NCI-H2029 (cell line): ENCODE results near the gene TRIM24.
"Not testable (repeated sequence)": the region's sequence is repeated elsewhere in the genome, so short reads cannot be mapped to it uniquely, and the experiment has no call there.

Experiments
- DNase-seq: peaks from one replicate; lab custom pipeline; 2025; lab: John Stamatoyannopoulos, UW

TRIM24 gene

DNA sequence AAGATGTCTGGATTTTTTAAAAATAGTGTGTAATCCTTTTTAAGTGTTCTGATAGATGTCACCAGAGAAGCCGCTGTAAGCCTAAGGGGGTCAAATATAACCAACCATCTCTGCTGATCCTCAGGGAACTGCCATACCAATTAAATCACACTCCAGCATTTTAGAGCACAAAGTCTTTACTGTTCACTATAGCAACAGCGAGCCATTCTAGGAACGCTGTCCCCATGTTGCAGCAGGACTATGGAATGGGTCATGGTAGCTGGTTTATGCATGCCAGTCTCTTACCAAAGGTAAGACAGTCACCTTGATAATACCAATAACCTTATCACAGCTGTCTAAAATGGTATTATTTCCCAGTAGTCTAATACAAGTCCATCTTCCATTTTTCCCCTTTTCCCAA is 33.5 kb downstream of the TRIM24 start:
- DNase-seq: no peak

DNA sequence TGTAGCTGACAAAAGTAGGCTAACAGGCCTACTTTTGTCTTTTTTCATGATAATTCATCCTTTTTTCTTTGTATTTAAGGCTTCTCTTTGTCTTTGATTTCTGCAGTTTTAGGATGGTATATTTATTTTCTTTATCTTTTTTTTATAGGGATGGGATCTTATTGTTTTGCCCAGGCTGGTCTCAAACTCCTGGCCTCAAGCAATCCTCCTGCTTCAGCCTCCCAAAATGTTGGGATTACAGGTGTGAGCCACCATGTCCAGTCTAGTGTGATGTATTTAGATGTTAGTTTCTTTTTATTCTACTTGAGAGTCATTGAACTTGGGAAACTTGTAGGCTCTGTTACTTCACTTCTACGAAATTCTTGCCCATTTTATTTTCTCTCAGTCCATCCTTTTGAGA is 35.4 kb downstream of the TRIM24 start:
- no peak for DNase-seq

DNA sequence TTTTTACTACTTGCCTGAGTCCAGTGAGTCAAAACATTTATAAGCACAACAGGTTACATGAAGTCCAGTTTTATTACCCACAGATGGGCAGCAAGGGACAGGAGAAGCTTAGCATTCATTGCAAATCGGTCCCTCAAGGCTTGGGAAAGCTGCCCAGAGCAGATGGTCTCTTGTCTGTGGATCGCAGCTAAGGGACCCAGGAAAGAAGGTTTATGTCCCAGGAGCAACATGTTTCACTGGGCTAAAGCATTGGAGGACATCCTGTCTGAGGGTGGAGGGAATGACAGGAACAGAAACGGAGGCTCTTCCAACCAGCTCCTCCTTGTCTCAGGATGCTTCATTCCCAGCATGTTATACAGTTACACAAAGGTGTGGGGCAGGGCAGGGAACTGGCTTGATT is 39.3 kb downstream of the TRIM24 start:
- no peak for DNase-seq

DNA sequence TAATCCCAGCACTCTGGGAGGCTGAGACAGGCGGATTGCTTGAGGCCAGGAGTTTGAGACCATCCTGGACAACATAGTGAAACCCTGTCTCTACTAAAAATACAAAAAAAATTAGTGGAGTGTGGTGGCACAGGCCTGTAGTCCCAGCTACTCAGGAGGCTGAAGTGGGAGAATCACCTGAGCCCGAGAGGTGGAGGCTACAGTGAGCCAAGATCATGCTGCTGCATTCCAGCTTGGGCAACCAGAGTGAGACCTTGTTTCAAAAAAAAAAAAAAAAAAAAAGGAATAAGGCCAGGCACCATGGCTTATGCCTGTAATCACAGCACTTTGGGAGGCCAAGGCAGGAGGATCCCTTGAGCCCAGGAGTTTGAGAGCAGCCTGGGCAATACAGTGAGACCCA is 40.2 kb downstream of the TRIM24 start:
- not testable (repeated sequence) for DNase-seq

DNA sequence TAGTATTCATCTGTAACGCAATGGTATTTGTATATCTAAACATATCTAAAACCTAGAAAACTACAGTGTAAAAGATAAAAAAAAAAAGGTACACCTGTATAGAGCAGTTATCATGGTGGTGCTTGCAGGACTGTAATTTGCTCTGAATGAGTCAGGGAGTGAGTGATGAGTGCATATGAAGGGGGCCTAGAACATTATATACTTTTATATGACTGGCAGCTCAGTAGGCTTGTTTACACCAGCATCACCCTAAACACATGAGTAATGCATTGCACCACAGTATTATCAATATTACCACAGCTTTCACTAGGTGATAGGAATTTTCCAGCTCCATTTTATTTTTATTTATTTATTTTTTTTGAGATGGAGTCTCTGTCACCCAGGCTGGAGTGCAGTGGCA is 40.8 kb downstream of the TRIM24 start:
- no peak for DNase-seq

DNA sequence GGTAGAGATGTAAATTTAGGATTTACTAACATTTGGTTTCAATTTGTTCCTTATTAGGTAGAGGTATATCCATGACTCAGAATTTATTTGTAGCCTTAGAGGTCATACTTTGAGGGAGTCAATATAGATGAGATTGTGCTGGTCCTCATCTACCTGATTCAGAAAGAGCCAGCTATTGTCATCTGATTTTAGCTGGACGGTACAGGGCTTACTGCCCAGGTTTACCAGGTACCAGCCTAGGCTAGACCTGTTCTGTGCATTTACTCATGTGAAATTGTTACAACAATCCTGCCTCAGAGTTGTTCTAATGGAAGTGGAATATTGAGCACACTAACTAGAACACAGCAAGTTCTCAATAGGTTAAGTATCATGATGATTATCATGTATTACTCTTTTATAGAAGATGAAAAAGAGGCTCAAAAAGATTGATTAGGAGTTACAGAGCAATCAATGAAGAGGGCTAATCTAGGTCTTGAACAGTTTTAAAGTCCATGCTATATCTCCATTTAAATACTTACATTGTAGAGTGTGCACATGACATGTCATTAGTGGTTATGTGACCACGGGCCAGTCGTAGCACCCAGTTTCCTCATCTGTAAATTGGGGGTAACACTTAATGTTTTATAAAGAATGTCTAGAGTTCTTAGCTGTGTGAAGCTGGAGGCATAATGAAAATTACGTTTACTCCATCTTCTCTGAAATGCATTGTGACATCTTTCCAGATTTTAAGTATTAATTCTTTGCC is 42.1 kb downstream of the TRIM24 start:
- DNase-seq: no peak

DNA sequence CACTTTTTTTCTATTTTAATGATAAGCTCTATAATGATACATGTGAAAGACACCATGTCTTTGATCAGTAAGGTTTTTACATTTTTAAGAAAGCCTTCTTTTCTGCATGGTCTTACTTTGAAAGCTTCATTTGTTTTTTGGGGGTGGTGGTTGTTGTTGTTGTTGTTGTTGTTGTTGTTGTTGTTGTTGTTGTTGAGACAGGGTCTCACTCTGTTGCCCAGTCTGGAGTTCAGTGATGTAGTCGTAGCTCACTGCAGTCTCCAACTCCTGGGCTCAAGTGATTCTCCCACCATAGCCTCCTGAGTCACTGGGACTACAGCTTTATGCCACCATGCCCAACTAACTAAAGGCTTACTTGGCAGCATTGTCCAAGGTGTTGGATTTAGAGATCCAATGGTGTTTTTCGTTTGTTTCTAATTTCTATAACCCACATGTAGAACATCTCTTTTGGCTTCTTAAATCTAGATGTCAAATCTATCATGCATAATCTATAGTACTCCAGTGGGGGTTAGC is 45.4 kb downstream of the TRIM24 start:
- DNase-seq: no peak

DNA sequence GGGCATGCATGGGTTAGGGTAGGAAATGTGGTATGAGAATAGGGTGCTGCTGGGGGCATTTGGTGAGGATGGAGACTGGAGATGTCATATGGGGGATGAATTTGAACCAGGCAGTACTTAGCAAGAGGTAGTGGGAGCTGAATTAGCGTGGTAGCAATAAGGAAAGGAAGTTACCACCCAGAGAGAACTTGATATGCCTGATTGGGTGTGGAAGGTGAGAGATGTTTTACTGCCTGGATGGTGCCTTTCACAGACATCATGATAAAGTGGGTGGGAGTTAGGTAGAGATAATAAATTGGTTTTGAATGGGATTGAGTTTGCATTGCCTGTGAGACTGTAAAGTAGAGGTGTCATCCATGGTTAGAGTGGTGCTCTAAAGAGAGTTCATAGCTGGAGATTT is 46.7 kb downstream of the TRIM24 start:
- DNase-seq: no peak

DNA sequence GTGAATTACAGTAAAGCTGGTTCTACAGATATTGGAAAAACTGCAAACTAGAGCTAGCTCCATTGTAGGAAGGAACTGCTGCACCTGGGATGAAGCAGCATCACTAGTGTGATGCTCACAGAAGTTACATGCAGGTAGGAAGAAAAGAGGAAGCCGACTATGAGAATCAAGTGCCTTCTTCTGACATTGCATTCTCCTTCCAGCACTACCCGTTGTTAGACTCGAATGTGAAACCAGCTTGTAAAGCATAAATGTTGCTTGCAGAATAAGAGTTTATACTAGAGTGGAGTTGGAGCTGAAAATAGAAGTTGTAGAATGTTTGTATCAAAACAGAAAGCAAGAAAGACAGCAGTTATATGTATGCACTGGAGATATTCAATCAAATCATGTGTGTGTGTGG is 49.9 kb downstream of the TRIM24 start:
- no peak for DNase-seq

DNA sequence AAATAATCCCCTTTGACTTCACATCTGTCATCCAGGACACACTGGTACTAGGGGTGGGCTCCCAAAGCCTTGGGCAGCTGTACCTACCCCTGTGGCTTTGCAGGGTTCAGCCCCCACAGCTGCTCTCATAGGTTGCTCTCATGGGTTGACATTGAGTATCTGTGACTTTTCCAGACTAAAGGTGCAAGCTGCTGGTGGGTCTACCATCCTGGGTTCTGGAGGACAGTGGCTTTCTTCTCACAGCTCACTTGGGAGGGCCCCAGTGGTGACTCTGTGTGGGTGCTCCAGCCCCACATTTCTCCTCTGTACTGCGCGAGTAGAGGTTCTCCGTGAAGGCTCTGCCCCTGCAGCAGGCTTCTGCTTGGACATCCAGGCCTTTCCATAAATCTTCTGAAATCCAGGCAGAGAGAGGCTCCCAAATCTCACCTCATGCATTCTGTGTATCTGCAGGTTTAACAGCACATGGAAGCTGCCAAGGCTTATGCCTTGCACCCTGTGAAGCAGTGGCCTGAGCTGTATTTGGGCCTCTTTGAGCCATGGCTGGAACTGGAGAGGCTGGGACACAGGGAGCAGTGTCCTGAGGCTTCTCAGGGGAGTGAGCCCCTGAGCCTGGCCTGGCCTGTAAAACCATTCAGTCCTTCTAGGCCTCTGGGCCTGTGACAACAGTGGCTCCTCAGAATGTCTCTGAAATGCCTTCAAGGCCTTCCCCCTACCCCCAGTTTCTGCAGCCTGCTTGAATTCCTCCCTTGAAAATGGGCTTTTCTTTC is 52.2 kb downstream of the TRIM24 start:
- DNase-seq: no peak

DNA sequence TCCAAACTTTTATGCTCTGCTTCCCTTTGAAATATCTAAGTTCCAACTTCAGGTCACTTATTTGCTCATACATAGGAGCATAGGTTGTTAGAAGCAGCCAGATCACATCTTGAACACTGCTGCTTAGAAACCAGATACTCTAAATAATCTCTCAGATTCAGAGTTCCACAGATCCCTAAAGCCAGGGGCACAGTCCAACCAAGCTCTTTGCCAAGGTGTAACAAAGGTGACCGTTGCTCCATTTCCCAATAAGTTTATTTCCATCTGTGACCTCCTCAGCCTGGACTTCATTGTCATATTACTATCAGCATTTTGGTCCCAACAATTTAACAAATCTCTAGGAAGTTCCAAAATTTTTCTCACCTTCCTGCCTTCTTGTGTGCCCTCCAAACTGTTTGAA is 52.8 kb downstream of the TRIM24 start:
- no peak for DNase-seq

DNA sequence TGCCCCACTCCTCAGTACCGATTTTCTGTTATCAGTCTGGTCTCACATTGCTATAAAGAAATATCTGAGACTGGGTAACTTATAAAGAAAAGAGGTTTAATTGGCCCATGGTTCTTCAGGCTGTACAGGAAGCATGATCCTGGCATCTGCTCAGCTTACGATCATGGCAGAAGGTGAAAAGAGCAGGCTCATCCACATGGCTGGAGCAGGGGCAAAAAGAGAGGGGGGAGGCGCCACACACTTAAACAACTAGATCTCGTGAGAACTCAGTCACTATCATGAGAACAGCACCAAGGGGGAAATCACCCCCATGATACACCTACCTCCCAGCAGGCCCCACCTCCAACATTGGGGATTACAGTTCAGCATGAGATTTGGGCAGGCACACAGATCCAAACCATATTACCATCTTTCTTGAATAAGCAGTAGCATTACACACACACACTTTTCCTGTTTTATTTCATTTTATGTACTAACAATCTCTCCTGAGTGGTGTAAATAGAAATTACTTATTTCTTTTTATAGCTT is 53.3 kb downstream of the TRIM24 start:
- no peak for DNase-seq

DNA sequence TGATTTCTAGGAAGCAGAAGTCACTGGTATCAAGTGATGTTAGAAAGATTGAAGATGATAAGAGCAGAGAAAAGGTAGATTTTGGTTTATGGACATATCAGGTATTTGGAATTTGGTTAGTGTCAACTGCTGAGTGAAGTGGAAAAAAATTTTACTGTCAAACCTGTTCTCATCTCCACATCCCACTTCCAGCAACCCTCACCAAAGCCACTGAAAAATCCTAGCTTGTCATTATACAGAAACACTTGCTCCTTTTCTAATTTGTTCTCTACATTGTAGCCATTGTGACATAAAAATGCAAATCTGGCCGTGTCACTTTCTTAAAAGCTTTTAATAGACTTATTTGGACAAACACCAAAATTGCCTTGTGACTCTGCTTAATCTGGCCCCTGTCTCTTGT is 54.0 kb downstream of the TRIM24 start:
- DNase-seq: no peak

DNA sequence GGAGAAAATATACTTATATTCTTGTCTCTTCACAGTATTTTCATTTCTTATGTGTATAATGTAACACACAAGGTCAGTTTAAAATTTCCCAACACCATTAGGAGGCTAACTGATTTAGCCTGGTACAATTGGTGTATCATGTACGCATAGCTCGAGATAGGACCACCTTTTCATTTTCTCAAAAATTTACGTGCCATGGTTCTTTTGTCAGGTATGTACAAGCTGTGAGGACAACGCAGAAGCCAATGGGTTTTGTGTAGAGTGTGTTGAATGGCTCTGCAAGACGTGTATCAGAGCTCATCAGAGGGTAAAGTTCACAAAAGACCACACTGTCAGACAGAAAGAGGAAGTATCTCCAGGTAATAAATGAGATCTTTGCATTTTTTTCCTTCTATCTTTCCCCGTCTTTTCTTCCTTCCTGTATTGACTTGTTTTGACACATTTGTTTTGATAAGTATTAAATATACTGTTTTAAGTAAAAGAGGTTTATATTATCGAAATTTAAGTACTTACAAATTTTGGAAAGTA is 55.0 kb downstream of the TRIM24 start:
- no peak for DNase-seq

DNA sequence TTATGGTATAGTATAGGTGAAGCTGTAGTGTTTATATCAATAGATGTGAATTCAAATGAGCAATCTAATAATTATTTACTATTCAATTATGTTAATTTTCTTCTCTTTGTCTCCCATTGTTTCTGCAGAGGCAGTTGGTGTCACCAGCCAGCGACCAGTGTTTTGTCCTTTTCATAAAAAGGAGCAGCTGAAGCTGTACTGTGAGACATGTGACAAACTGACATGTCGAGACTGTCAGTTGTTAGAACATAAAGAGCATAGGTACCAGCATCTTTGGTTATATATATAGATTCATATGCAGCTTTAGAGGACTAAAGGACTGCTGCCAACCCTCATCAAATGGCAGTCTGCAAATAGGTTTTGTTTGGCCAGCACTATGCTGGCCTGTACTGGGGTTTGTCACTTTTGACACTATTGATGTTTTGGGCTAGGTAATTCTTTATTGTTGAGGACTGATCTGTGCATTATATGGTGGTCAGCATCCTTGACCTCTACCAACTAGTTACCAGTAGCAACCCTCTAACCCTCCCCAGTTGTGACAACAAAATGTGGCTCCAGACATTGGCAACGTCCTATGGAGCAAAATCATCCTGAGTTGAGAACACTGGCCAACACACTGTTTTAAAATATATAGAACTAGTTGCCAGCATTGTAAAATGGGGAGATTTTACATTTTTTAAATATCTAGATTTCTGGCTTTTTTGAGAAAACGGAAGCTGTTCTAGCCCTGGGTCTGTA is 59.2 kb downstream of the TRIM24 start:
- DNase-seq: no peak

DNA sequence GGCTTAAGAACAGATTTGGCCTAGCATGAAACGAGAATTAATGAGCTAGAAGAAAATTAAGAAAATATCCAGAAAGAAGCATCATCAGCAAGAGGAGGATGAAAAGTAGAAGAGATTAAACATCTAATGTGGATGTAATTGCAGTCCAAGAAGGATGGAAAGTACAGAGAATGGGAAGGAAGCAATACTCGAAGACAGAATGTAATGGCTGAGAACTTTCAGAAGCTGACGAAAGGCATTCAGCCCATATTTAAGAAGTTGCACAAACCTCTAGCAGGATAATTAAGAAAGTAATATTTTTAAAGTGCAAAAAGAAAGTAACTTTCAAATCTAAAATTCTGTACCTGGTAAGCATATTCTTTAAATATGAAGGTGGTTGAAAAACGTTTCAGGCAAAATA is 60.7 kb downstream of the TRIM24 start:
- no peak for DNase-seq

DNA sequence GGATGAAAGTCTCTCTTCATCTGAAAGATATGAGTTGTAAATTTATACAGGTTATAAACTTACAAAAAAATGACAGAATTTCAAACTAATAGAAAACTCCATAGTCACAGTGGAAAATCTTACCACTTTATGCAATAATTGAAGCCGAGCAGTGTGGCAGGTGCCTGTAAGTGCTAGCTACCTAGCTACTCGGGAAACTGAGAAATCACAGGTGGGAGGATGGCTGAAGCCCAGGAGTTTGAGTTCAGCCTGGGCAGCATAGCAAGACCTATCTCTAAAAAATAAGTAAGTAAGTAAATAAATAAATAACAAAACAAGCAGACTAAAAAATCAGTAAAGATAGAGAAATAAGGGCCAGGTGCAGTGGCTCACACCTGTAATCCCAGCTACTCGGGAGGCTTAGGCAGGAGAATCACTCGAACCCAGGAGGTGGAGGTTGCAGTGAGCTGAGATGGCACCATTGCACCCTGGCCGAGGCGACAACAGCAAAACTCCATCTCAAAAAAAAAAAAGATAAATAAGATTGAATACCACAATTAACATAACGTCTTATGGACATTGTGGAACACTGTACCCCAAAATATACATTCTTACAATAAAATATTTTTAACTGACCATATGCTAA is 61.9 kb downstream of the TRIM24 start:
- no peak for DNase-seq

DNA sequence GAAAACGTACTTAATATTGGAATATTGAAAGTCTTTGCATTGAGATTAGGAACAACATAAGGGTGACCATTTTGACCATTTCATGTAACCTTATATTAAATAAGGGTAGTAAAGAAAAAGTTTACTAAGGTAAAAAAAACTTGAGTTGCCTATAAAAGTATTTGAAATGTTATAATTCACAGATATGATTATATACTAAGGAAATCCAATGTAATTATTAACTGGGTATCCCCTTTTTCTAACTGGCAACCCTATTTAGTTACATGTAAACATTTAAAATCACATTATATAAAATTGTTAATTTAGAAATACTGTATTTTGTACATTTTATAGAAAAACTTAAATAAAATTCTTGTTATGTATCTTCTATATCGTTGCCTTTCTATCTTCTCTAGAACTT is 64.2 kb downstream of the TRIM24 start:
- no peak for DNase-seq

DNA sequence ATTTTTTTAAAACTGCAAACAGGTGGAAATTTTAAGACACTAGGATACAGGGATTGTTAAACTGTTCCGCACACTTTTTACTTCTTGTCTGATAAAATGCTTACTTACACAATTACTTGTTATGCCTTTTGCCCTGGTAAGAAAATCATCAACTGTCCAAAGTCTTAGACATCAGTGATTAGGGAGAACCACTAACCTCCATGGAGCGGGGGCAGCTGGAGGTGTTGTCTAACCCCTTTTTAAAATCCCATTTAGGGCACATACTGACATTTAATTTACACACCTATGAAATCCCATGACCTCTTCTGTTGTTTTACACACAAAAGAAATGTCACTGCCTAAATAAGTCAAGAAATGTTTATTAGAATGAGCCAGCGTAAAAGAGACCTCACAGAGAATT is 65.7 kb downstream of the TRIM24 start:
- no peak for DNase-seq

DNA sequence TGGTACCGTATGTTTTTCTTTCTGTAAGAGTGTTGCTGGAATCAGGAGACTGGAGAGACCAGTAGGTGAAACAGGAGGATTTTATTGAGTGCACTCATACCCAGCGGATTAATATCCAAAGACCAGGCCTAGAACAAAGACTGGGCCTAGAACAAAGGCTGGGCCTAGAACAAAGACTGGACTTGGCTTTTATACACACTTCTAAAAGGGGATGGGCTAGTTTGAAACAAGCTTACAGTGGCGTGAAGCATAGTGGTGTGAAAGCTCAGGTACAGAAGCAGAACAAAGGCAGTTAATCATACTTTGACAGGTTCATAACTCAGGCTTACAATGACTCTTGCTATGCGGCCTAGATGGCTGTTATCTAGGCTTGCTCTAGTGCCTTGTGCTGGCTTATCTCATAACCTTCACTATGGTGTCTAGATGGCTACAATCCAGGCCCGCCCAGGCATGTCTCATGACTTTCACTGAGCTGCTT is 67.7 kb downstream of the TRIM24 start:
- DNase-seq: no peak

DNA sequence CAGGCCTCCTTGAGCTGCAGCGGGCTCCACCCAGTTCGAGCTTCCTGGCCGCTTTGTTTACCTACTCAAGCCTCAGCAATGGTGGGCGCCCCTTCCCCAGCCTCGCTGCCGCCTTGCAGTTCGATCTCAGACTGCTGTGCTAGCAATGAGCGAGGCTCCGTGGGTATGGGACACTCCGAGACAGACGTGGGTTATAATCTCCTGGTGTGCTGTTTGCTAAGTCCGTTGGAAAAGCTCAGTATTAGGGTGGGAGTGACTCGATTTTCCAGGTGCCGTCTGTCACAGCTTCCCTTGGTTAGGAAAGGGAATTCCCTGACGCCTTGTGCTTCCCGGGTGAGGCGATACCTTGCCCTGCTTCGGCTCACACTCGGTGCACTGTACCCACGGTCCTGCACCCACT is 76.8 kb downstream of the TRIM24 start:
- DNase-seq: not testable (repeated sequence)

DNA sequence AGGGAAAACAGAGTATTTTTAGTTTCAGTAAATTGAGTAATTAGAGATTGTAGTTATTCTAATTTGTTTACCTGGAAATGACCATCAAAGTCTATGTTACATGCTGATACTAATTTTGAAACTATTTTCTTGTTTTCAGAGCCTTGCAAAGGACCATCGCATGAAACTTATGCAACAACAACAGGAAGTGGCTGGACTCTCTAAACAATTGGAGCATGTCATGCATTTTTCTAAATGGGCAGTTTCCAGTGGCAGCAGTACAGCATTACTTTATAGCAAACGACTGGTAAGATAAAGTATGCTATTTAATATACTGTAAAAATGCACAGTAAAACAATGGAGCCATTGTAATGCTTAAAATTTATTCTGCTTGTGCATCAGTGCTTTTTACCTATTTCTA is 78.5 kb downstream of the TRIM24 start:
- no peak for DNase-seq
